H1 (cell line): Measurements from ENCODE around the gene TAS1R3. TPM values are rescaled to one million over a fixed set of nuclear protein-coding genes. Genes with fewer than 3 reads are reported as not detected.

Source experiments
- CTCF ChIA-PET: fragments of 300-600 bp; sonication (Branson Sonifier 250); formaldehyde crosslinking; loops from one replicate; lab custom pipeline; 2021; ENCODE audit not compliant: partially characterized antibody; lab: Charles Lee
- POLR2A ChIA-PET: fragments of 300-600 bp; sonication (Branson Sonifier 250); formaldehyde crosslinking; loops from one replicate; lab custom pipeline; 2021; ENCODE audit warnings: inconsistent platforms; ENCODE audit not compliant: partially characterized antibody; lab: Charles Lee
- DNase-seq, 2 experiments: peaks; one replicate each; pipeline versions ENCODE4 v3.0.0 to v3.0.0-alpha.2; 2010 to 2022; ENCODE audit warnings: low spot score in 2 of 2, low read depth in 1 of 2, mixed read lengths in 1 of 2
- FAIRE-seq: peaks from 2 replicates; lab custom pipeline; 2011; peaks lifted over from hg19 to GRCh38; lab: Jason Lieb, UNC
- H2AFZ ChIP-seq: 2 replicates; pipeline ENCODE4 v1.8.1; 2012; ENCODE audit warnings: low read length, inconsistent platforms
- H2AK5ac ChIP-seq: 2 replicates; pipeline ENCODE4 v1.6.1; 2013; ENCODE audit warnings: low read depth, low read length
- H2BK120ac ChIP-seq: replicated peaks from 2 replicates; pipeline ENCODE3; 2013; ENCODE audit warnings: low read depth, low read length, inconsistent platforms
- H2BK12ac ChIP-seq: 2 replicates; pipeline ENCODE4 v1.6.1; 2013; ENCODE audit warnings: low read depth, low read length
- H2BK15ac ChIP-seq: 2 replicates; pipeline ENCODE4 v1.6.1; 2013; ENCODE audit warnings: low read length
- H2BK20ac ChIP-seq: 2 replicates; pipeline ENCODE4 v1.6.1; 2013; ENCODE audit warnings: low read length
- H2BK5ac ChIP-seq: 2 replicates; pipeline ENCODE4 v1.6.1; 2013; ENCODE audit warnings: low read depth, low read length
- H3K14ac ChIP-seq: 2 replicates; pipeline ENCODE4 v1.6.1; 2013; ENCODE audit warnings: inconsistent platforms; ENCODE audit not compliant: insufficient read length
- H3K18ac ChIP-seq: 2 replicates; pipeline ENCODE4 v1.6.1; 2013; ENCODE audit warnings: low read length; ENCODE audit errors: extremely low read depth
- H3K23ac ChIP-seq: 2 replicates; pipeline ENCODE4 v1.6.1; 2013; ENCODE audit warnings: inconsistent platforms; ENCODE audit not compliant: insufficient read length
- H3K23me2 ChIP-seq: 2 replicates; pipeline ENCODE4 v1.6.1; 2013; ENCODE audit warnings: low read depth, low read length
- H3K27ac ChIP-seq: 2 replicates; pipeline ENCODE4 v1.6.1; 2011; ENCODE audit warnings: low read depth, low read length, inconsistent platforms
- H3K27me3 ChIP-seq, 4 experiments: replicated peaks in 1 of 4; 1 replicate in 1 of 4; 2 replicates in 3 of 4; pipeline versions ENCODE4 v1.6.1 to v1.8.1; 2011 to 2013; ENCODE audit warnings: low read length in 3 of 4, mild to moderate bottlenecking in 3 of 4, inconsistent platforms in 2 of 4, mixed read lengths in 2 of 4, moderate library complexity in 1 of 4; ENCODE audit not compliant: control insufficient read depth in 3 of 4, insufficient read depth in 3 of 4; ENCODE audit errors: extremely low read depth in 1 of 4
- H3K36me3 ChIP-seq, 4 experiments: 2 replicates each; pipeline versions ENCODE4 v1.6.1 to v1.8.1; 2011 to 2013; ENCODE audit warnings: mild to moderate bottlenecking in 4 of 4, low read length in 3 of 4, moderate library complexity in 2 of 4, control low read depth in 1 of 4, inconsistent platforms in 1 of 4; ENCODE audit not compliant: insufficient read depth in 4 of 4, control insufficient read depth in 2 of 4
- H3K4ac ChIP-seq: replicated peaks from 2 replicates; pipeline ENCODE3; 2013; ENCODE audit warnings: low read length, low read depth, mixed read lengths, inconsistent platforms; ENCODE audit not compliant: insufficient read length
- H3K4me1 ChIP-seq, 4 experiments: replicated peaks in 1 of 4; 1 replicate in 1 of 4; 2 replicates in 3 of 4; pipeline versions ENCODE4 v1.6.1 to v1.8.1; 2011 to 2013; ENCODE audit warnings: low read length in 3 of 4, inconsistent platforms in 2 of 4, mixed read lengths in 1 of 4; ENCODE audit not compliant: insufficient read depth in 4 of 4, control insufficient read depth in 3 of 4
- H3K4me2 ChIP-seq, 2 experiments: 2 replicates each; pipeline versions ENCODE4 v1.6.1 to v1.8.1; 2011 to 2013; ENCODE audit warnings: low read depth in 2 of 2, low read length in 2 of 2, control low read depth in 1 of 2, inconsistent platforms in 1 of 2, mild to moderate bottlenecking in 1 of 2; ENCODE audit not compliant: insufficient read depth in 1 of 2
- H3K4me3 ChIP-seq, 4 experiments: fragments of 200-600, 300-600 bp in 1 of 4; sonication (generic), shearing (Covaris generic), sonication (Bioruptor Twin) in 1 of 4; 2 replicates each; pipeline versions ENCODE4 v1.5.1 to v1.8.1; 2011 to 2016; ENCODE audit warnings: low read length in 4 of 4, low read depth in 3 of 4, control low read depth in 2 of 4, inconsistent platforms in 2 of 4, mild to moderate bottlenecking in 2 of 4, mixed read lengths in 1 of 4, moderate library complexity in 1 of 4; ENCODE audit not compliant: insufficient read depth in 2 of 4; ENCODE audit errors: extremely low read depth in 1 of 4
- H3K56ac ChIP-seq: replicated peaks from 2 replicates; pipeline ENCODE3; 2013; ENCODE audit warnings: low read depth, mild to moderate bottlenecking, mixed read lengths, low read length, inconsistent platforms; ENCODE audit not compliant: insufficient read length
- H3K79me1 ChIP-seq: 2 replicates; pipeline ENCODE4 v1.6.1; 2013; ENCODE audit warnings: low read depth, low read length, control low read depth
- H3K79me2 ChIP-seq, 2 experiments: 2 replicates each; pipeline versions ENCODE4 v1.6.1 to v1.8.1; 2012 to 2013; ENCODE audit warnings: low read length in 2 of 2, mild to moderate bottlenecking in 2 of 2, inconsistent platforms in 1 of 2; ENCODE audit not compliant: insufficient read depth in 2 of 2, control insufficient read depth in 1 of 2
- H3K9ac ChIP-seq, 4 experiments: replicated peaks in 1 of 4; 1 replicate in 1 of 4; 2 replicates in 3 of 4; pipeline versions ENCODE4 v1.6.1 to v1.8.1; 2011 to 2013; ENCODE audit warnings: low read depth in 3 of 4, low read length in 3 of 4, control low read depth in 2 of 4, mild to moderate bottlenecking in 2 of 4, moderate library complexity in 2 of 4, inconsistent platforms in 1 of 4; ENCODE audit errors: extremely low read depth in 1 of 4
- H3K9me3 ChIP-seq, 2 experiments: 2 replicates each; pipeline versions ENCODE4 v1.6.1 to v1.8.1; 2012 to 2013; ENCODE audit warnings: mild to moderate bottlenecking in 2 of 2, moderate library complexity in 2 of 2, control low read depth in 1 of 2, inconsistent platforms in 1 of 2, low read depth in 1 of 2, low read length in 1 of 2, mixed read lengths in 1 of 2; ENCODE audit not compliant: insufficient read depth in 2 of 2
- H4K20me1 ChIP-seq, 2 experiments: replicated peaks in 1 of 2; 2 replicates each; pipeline versions ENCODE3 to v1.8.1; 2011 to 2013; ENCODE audit warnings: inconsistent platforms in 2 of 2, low read length in 2 of 2, mild to moderate bottlenecking in 1 of 2; ENCODE audit not compliant: insufficient read depth in 2 of 2, control insufficient read depth in 1 of 2
- H4K5ac ChIP-seq: 2 replicates; pipeline ENCODE4 v1.6.1; 2013; ENCODE audit warnings: low read length, low read depth, mixed read lengths, inconsistent platforms; ENCODE audit not compliant: insufficient read length
- H4K8ac ChIP-seq: 2 replicates; pipeline ENCODE4 v1.8.0; 2013; ENCODE audit warnings: mild to moderate bottlenecking, moderate library complexity, low read length, inconsistent platforms; ENCODE audit not compliant: insufficient read depth; ENCODE audit errors: extremely low read depth
- H4K91ac ChIP-seq: replicated peaks from 2 replicates; pipeline ENCODE3; 2013; ENCODE audit warnings: low read length, mixed read lengths, inconsistent platforms; ENCODE audit not compliant: insufficient read length
- ASH2L ChIP-seq: fragments of 200-600, 300-600 bp; sonication (generic); IDR thresholded peaks from one replicate; pipeline ENCODE4 v1.7.1; 2017; ENCODE audit warnings: low read length
- CBX5 ChIP-seq: fragments of 300-800, 300-1000 bp; sonication (generic); IDR thresholded peaks from 2 replicates; pipeline ENCODE4 v1.7.1; 2016; ENCODE audit warnings: antibody characterized with exemption, low read length, low read depth
- HDAC2 ChIP-seq, 2 experiments: fragments of 300-600 bp in 1 of 2; sonication (generic) in 1 of 2; IDR thresholded peaks; 2 replicates each; pipeline ENCODE4 v1.6.1; 2011 to 2012; ENCODE audit warnings: low read depth in 2 of 2, low read length in 2 of 2, mild to moderate bottlenecking in 2 of 2, moderate library complexity in 2 of 2, borderline replicate concordance in 1 of 2, inconsistent platforms in 1 of 2
- HDAC6 ChIP-seq: IDR thresholded peaks from one replicate; pipeline ENCODE4 v1.7.1; 2012; ENCODE audit warnings: low read depth, mild to moderate bottlenecking, inconsistent platforms, low read length, moderate library complexity
- PHF8 ChIP-seq: fragments of 200-600 bp; sonication (generic); conservative IDR thresholded peaks from 2 replicates; pipeline ENCODE4 v1.7.1; 2012; ENCODE audit warnings: low read depth, mild to moderate bottlenecking, inconsistent platforms, low read length, moderate library complexity
- RAD21 ChIP-seq, 2 experiments: IDR thresholded peaks in 1 of 2; conservative IDR thresholded peaks in 1 of 2; 2 replicates each; pipeline ENCODE4 v1.6.1; 2011; ENCODE audit warnings: low read depth in 2 of 2, low read length in 2 of 2, improper control_type of control experiment in 1 of 2, inconsistent platforms in 1 of 2, mild to moderate bottlenecking in 1 of 2, moderate library complexity in 1 of 2
- RNF2 ChIP-seq: fragments of 200-900, 300-1000 bp; sonication (generic); IDR thresholded peaks from 2 replicates; pipeline ENCODE4 v1.7.1; 2016; ENCODE audit warnings: borderline replicate concordance, low read depth, mild to moderate bottlenecking, antibody characterized with exemption, low read length; ENCODE audit not compliant: poor library complexity, severe bottlenecking; ENCODE audit errors: missing control alignments
- SAP30 ChIP-seq: fragments of 300-600 bp; sonication (generic); IDR thresholded peaks from 2 replicates; pipeline ENCODE4 v1.7.1; 2012; ENCODE audit warnings: low read length, moderate library complexity, mild to moderate bottlenecking, inconsistent platforms; ENCODE audit not compliant: insufficient read depth, insufficient replicate concordance
- SIX5 ChIP-seq: IDR thresholded peaks from 2 replicates; pipeline ENCODE4 v1.6.1; 2011; ENCODE audit warnings: mild to moderate bottlenecking, low read depth, low read length
- SP2 ChIP-seq: IDR thresholded peaks from 2 replicates; pipeline ENCODE4 v1.6.1; 2012; ENCODE audit warnings: mild to moderate bottlenecking, low read length, inconsistent platforms
- TAF7 ChIP-seq: optimal IDR thresholded peaks from 2 replicates; pipeline ENCODE3; 2011; ENCODE audit warnings: low read depth, mild to moderate bottlenecking, inconsistent platforms, low read length, moderate library complexity, borderline replicate concordance
- TCF12 ChIP-seq: IDR thresholded peaks from 2 replicates; pipeline ENCODE4 v1.6.1; 2011; ENCODE audit warnings: low read depth, mild to moderate bottlenecking, low read length
- WGBS, 2 experiments: shearing (Covaris generic) in 1 of 2; methylation state at CpG; one replicate each; pipeline versions ENCODE4 v1.1.6 to v1.1.7; 2013 to 2015; ENCODE audit warnings: low lambda C conversion rate in 2 of 2, mixed read lengths in 2 of 2, inconsistent platforms in 1 of 2, low coverage in 1 of 2, missing lambda C conversion rate in 1 of 2; ENCODE audit not compliant: insufficient replicate concordance in 2 of 2, insufficient coverage in 1 of 2, insufficient read length in 1 of 2; ENCODE audit errors: extremely low coverage in 1 of 2, missing lambda C conversion rate in 1 of 2; 5-methylcytosine and 5-hydroxymethylcytosine counted together
- polyA plus RNA-seq, 7 experiments: library from polyadenylated mRNA; depleted of rRNA in 3 of 7; stranded (reverse) in 5 of 7; unstranded in 2 of 7; fragments of >200 nt in 5 of 7; fragments of 200-250 nt in 2 of 7; gene quantifications; 1 replicate in 5 of 7; 2 replicates in 1 of 7; 4 replicates in 1 of 7; pipeline versions ENCODE4 v1.2.1 to v1.2.3, GENCODE V29; 2011 to 2013; ENCODE audit warnings: missing spikeins in 2 of 7, mixed read lengths in 2 of 7
- total RNA-seq: library from RNA; stranded (reverse); fragmentation: NEBNext Ultra II Directional; extraction: Animal tissue kit (Norgen Biotek cat#: 25700); gene quantifications from 2 replicates; pipeline ENCODE4 v1.2.1, GENCODE V29; 2021

The TAS1R3 gene
- total and polyA plus RNA-seq, 2 of the 8 experiments (the other 6 are each of a cell fraction or from before 2014, with no cell fraction given): 0.03 to 0.19 TPM

DNA sequence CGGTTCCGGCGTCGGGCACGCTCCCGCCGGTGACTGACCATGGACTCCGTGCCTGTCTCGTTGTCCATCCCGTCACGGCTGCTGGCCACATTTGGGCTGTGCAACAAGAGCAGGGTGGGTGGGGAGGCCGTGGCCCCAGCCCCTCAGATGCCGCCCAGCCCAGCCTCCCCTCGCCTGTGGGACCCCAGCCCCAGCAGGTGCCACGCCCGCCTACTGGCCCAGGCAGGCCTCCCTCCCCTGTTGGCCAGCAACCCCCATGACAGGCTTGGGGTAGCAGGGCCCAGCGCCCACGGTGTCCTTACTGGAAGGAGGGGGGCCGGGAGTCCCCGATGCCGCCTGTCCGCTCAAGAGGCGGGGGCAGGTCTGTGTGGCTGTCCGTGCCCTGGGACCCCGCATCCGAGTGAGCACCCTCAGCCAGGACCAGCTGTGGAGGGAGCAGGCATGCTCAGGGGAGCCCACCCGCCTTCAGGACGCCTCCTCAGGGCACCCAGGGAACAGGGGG lies 11.0 kb downstream of the TAS1R3 start:
- H3K27ac ChIP-seq: no peak overlapping the region
- H2BK15ac ChIP-seq: no peak overlapping the region
- no peak overlapping the region for H3K18ac ChIP-seq
- H2AFZ ChIP-seq: no peak overlapping the region
- H3K56ac ChIP-seq: no peak overlapping the region
- H3K23me2 ChIP-seq: peaks cover 1% of the 10 kb centered on the region; the same call in 1 of the 2 replicates
- H3K23ac ChIP-seq: no peak overlapping the region
- H3K4me2 ChIP-seq: no peak overlapping the region
- peaks cover 0 to 17% of the 10 kb centered on the region in 2 experiments; a peak in 2 of 4 replicates for H3K79me2 ChIP-seq
- ChIA-PET CTCF (interaction anchor here (0.8 to 1.5 kb wide), 6 partner anchors 10 to 51 kb away, joined by 3 to 5 read pairs (median 4); partner anchors contain the start of gene AURKAIP1), POLR2A (interaction anchor here (0.8 to 1.3 kb wide), 6 partner anchors 12 to 57 kb away, joined by 3 to 5 read pairs (median 4); partner anchors contain the start of genes AURKAIP1 and CCNL2)
- H3K79me1 ChIP-seq: peaks cover 24% of the 10 kb centered on the region
- peaks cover 2 to 35% (median 15%) of the 10 kb centered on the region in 4 experiments; a peak in 7 of 8 replicates for H3K36me3 ChIP-seq
- H3K14ac ChIP-seq: no peak overlapping the region
- peaks cover 22 to 47% of the 10 kb centered on the region in 2 experiments for H4K20me1 ChIP-seq
- no peak overlapping the region for H2BK20ac ChIP-seq
- 97% methylated on average over 22 of the region's 28 CpGs; no CpG with 5 or more reads in 1 of the 2 experiments for WGBS, 2 experiments
- peaks cover 0 to 2% (median under 1%) of the 10 kb centered on the region in 4 experiments; a peak in 3 of 7 replicates for H3K4me1 ChIP-seq
- no peak overlapping the region for H3K4me3 ChIP-seq
- no peak overlapping the region for H2AK5ac ChIP-seq
- no peak overlapping the region for H2BK120ac ChIP-seq
- H3K9me3 ChIP-seq: peaks cover 0 to 5% of the 10 kb centered on the region in 2 experiments; a peak in 1 of 4 replicates
- H2BK5ac ChIP-seq: no peak overlapping the region
- FAIRE-seq: no peak
- no peak overlapping the region for H4K8ac ChIP-seq
- H3K27me3 ChIP-seq: no peaks in the 10 kb centered on the region; a peak in 1 of 7 replicates
- no peak overlapping the region for H3K9ac ChIP-seq
- H3K4ac ChIP-seq: no peak overlapping the region
- H2BK12ac ChIP-seq: no peak overlapping the region
- DNase-seq: no peak
- H4K91ac ChIP-seq: no peak overlapping the region
- no peak overlapping the region for H4K5ac ChIP-seq
- no peak for TF ChIP-seq SAP30
- no peak for TF ChIP-seq ASH2L
- no peak for TF ChIP-seq TAF7
- TF ChIP-seq PHF8: no peak
- no peak for TF ChIP-seq SIX5
- no peak for TF ChIP-seq TCF12
- no peak for TF ChIP-seq RAD21 (IDR thresholded peaks at IDR 0.05 in 1 of 2, conservative IDR thresholded peaks at IDR 0.05 in 1 of 2; ENCODE audit: low read depth in 2 of 2, low read length in 2 of 2)
- TF ChIP-seq RNF2: no peak
- no peak for TF ChIP-seq CBX5
- no peak for TF ChIP-seq HDAC6
- no peak for TF ChIP-seq HDAC2 (IDR thresholded peaks at IDR 0.05; ENCODE audit: borderline replicate concordance in 1 of 2, low read depth in 2 of 2, low read length in 2 of 2)
- TF ChIP-seq SP2: no peak
